Loucy (cell line): Measurements from ENCODE around the gene GNB5.

Experiments
- H2AFZ ChIP-seq: fragments of 200-600 bp; sonication (generic); 2 replicates; pipeline ENCODE4 v1.6.0; 2016; ENCODE audit warnings: antibody characterized with exemption, mild to moderate bottlenecking, low read length, moderate library complexity
- H3F3A ChIP-seq: fragments of 200-600 bp; 2 replicates; pipeline ENCODE4 v1.6.0; 2016; ENCODE audit warnings: antibody characterized with exemption, low read depth, mild to moderate bottlenecking
- H3K27me3 ChIP-seq: fragments of 200-600 bp; sonication (generic); 2 replicates; pipeline ENCODE4 v1.6.1; 2014; ENCODE audit warnings: low read length, mild to moderate bottlenecking; ENCODE audit not compliant: insufficient read depth, poor library complexity, severe bottlenecking
- H3K36me3 ChIP-seq: fragments of 200-600 bp; sonication (generic); 2 replicates; pipeline ENCODE4 v1.6.1; 2016; ENCODE audit warnings: low read length; ENCODE audit not compliant: insufficient read depth
- H3K4me1 ChIP-seq: fragments of 200-600 bp; sonication (generic); 2 replicates; pipeline ENCODE4 v1.5.1; 2014; ENCODE audit warnings: low read length, mild to moderate bottlenecking; ENCODE audit not compliant: insufficient read depth, poor library complexity, severe bottlenecking
- H3K4me2 ChIP-seq: fragments of 200-600 bp; sonication (generic); 2 replicates; pipeline ENCODE4 v1.6.0; 2014; ENCODE audit warnings: antibody characterized with exemption, low read length, low read depth, mild to moderate bottlenecking; ENCODE audit not compliant: poor library complexity, severe bottlenecking
- H3K4me3 ChIP-seq: fragments of 200-600 bp; sonication (generic); 2 replicates; pipeline ENCODE4 v1.5.1; 2014; ENCODE audit warnings: low read length, mild to moderate bottlenecking, mixed read lengths; ENCODE audit not compliant: poor library complexity, severe bottlenecking
- H3K79me2 ChIP-seq: fragments of 200-600 bp; sonication (generic); 2 replicates; pipeline ENCODE4 v1.6.1; 2014; ENCODE audit warnings: low read length; ENCODE audit not compliant: insufficient read depth
- H3K9ac ChIP-seq: fragments of 200-600 bp; sonication (generic); 2 replicates; pipeline ENCODE4 v1.6.0; 2014; ENCODE audit warnings: mild to moderate bottlenecking, low read depth, low read length, moderate library complexity; ENCODE audit not compliant: poor library complexity, severe bottlenecking
- H3K9me2 ChIP-seq: fragments of 200-600 bp; sonication (generic); replicated peaks from 2 replicates; pipeline ENCODE4 v1.6.1; 2016; ENCODE audit warnings: low read depth, low read length, mixed read lengths
- H3K9me3 ChIP-seq: fragments of 200-600 bp; sonication (generic); 2 replicates; pipeline ENCODE4 v1.6.1; 2014; ENCODE audit warnings: mild to moderate bottlenecking, antibody characterized with exemption, low read length, low read depth; ENCODE audit not compliant: insufficient read depth
- H4K20me1 ChIP-seq: fragments of 200-600 bp; sonication (generic); 2 replicates; pipeline ENCODE4 v1.6.0; 2014; ENCODE audit warnings: antibody characterized with exemption, low read length, mild to moderate bottlenecking; ENCODE audit not compliant: insufficient read depth, poor library complexity, severe bottlenecking
- EZH2phosphoT487 ChIP-seq: fragments of 200-600 bp; IDR thresholded peaks from 2 replicates; pipeline ENCODE4 v1.6.1; 2018; ENCODE audit warnings: antibody characterized with exemption, mild to moderate bottlenecking, moderate library complexity, borderline replicate concordance
- TF ChIP-seq, protein P1 (sequence below): fragments of 200-600 bp; sonication (generic); conservative IDR thresholded peaks from 2 replicates; pipeline ENCODE4 v1.5.1; 2014; ENCODE audit warnings: mild to moderate bottlenecking, antibody characterized with exemption, low read length

The GNB5 gene

DNA sequence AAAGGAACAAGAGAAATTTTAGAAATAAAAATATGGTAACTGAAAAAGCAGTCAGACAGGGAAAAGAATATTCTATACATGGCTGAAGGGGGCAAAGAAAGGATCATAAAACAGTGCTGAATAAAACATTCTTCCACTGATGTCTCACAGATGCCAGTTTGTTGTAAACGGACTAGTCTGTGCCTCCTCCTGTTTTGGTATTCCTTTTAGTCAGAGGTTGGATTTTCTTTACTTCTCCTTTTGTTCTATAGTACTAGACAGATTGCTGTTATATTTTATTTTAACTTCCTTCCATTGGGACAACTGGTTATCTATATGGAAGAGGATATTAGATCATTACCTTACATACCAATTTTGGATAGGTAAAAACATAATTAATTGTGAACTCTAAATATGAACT is 16.0 kb upstream of the GNB5 start:
- Histone ChIP-seq H3K36me3 (peaks cover 3% of the 10 kb centered on the region; the same call in 1 of the 2 replicates), H3K9me3 (no peaks in the 10 kb centered on the region), H2AFZ (no peak overlapping the region), H3K4me2 (peak overlapping the region; percentile 9), H3K9ac (no peak overlapping the region), H3K27me3 (no peaks in the 10 kb centered on the region), H3K4me1 (peaks cover 13% of the 10 kb centered on the region), H3K9me2 (no peaks in the 10 kb centered on the region), H3F3A (no peaks in the 10 kb centered on the region), H4K20me1 (no peaks in the 10 kb centered on the region), H3K79me2 (no peaks in the 10 kb centered on the region), H3K4me3 (no peak overlapping the region)
- no peak for TF ChIP-seq EZH2phosphoT487
- TF ChIP-seq, protein P1, sequence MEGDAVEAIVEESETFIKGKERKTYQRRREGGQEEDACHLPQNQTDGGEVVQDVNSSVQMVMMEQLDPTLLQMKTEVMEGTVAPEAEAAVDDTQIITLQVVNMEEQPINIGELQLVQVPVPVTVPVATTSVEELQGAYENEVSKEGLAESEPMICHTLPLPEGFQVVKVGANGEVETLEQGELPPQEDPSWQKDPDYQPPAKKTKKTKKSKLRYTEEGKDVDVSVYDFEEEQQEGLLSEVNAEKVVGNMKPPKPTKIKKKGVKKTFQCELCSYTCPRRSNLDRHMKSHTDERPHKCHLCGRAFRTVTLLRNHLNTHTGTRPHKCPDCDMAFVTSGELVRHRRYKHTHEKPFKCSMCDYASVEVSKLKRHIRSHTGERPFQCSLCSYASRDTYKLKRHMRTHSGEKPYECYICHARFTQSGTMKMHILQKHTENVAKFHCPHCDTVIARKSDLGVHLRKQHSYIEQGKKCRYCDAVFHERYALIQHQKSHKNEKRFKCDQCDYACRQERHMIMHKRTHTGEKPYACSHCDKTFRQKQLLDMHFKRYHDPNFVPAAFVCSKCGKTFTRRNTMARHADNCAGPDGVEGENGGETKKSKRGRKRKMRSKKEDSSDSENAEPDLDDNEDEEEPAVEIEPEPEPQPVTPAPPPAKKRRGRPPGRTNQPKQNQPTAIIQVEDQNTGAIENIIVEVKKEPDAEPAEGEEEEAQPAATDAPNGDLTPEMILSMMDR, result no peak

DNA sequence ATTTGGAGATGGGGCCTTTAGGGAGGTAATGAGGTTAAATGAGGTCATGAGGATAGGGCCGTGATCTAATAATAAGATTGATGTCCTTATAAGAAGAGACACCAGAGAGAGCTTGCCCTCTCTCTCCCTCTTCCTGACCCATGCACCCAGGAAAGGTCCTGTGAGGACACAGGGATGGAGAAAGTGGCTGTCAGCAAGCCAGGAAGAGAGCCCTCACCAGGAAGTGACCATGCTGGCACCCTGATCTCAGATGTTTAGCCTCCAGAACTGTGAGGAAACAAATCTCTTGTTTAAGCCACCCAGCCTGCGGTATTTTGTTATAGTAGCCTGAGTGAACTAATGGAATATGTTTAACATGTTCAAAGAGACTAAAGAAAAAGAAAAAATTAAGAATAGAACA is 15.3 kb upstream of the GNB5 start:
- TF ChIP-seq, protein P1, result no peak
- no peaks in the 10 kb centered on the region for H3F3A ChIP-seq
- H3K9me3 ChIP-seq, result no peaks in the 10 kb centered on the region
- H3K9ac ChIP-seq, result no peak overlapping the region
- H4K20me1 ChIP-seq, result no peaks in the 10 kb centered on the region
- no peak overlapping the region for H2AFZ ChIP-seq
- no peaks in the 10 kb centered on the region for H3K79me2 ChIP-seq
- H3K36me3 ChIP-seq, result peaks cover 3% of the 10 kb centered on the region; the same call in 1 of the 2 replicates
- H3K4me1 ChIP-seq, result peaks cover 13% of the 10 kb centered on the region
- no peak overlapping the region for H3K4me2 ChIP-seq
- no peaks in the 10 kb centered on the region for H3K9me2 ChIP-seq
- no peaks in the 10 kb centered on the region for H3K27me3 ChIP-seq
- no peak overlapping the region for H3K4me3 ChIP-seq

DNA sequence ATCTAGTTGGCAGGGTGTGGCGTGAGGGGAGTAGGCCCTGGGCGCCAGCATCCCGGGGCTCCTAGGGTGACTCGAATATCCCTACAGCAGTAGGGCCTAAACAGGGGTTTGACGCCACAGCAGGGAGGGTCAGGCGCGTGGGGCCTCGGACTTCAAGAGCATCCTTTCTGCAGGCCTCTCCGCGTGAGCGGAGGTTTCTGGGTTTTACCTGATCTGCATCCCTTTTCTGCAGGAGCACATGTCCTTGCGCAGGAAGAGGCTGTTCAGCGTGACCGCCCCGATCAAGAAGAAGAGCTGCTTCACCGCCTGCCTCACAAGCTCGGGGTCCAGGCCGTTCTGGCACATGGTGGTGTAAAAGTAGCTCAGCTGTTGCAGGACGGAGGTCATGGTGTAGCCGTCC is 13.5 kb upstream of the GNB5 start:
- Histone ChIP-seq H4K20me1 (no peaks in the 10 kb centered on the region), H3K4me1 (peaks cover 13% of the 10 kb centered on the region), H3K9ac (no peak overlapping the region), H3K27me3 (no peaks in the 10 kb centered on the region), H3F3A (no peaks in the 10 kb centered on the region), H3K4me3 (no peak overlapping the region), H3K79me2 (no peaks in the 10 kb centered on the region), H3K36me3 (peaks cover 3% of the 10 kb centered on the region; the same call in 1 of the 2 replicates), H3K9me3 (no peaks in the 10 kb centered on the region), H2AFZ (no peak overlapping the region), H3K9me2 (no peaks in the 10 kb centered on the region), H3K4me2 (no peak overlapping the region)
- TF ChIP-seq, protein P1, result no peak
- no peak for TF ChIP-seq EZH2phosphoT487
